Measurements from ENCODE around the gene TACR1.

DNA sequence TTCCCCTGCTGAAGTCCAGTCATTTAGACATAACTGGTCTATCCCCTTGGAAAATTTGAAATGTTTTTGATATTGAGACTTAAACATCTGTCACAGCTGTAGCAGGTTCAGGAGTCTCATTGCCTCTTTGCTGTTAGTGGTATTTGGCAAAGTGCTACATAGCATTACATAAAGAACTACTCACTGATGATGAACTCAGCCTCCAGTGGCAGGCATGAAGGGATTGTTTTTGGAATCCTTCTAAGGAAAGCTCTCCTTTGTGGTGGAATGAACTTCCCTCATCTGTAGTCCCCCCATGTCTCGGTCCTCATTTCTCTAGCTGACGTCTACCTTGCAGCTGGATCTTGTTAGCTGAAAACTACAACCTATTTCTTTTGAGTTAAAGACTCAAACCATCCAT, 111.6 kb downstream of the TACR1 start:
- TF ChIP-seq, protein P1, sequence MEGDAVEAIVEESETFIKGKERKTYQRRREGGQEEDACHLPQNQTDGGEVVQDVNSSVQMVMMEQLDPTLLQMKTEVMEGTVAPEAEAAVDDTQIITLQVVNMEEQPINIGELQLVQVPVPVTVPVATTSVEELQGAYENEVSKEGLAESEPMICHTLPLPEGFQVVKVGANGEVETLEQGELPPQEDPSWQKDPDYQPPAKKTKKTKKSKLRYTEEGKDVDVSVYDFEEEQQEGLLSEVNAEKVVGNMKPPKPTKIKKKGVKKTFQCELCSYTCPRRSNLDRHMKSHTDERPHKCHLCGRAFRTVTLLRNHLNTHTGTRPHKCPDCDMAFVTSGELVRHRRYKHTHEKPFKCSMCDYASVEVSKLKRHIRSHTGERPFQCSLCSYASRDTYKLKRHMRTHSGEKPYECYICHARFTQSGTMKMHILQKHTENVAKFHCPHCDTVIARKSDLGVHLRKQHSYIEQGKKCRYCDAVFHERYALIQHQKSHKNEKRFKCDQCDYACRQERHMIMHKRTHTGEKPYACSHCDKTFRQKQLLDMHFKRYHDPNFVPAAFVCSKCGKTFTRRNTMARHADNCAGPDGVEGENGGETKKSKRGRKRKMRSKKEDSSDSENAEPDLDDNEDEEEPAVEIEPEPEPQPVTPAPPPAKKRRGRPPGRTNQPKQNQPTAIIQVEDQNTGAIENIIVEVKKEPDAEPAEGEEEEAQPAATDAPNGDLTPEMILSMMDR (IDR thresholded peaks at IDR 0.05; ENCODE audit: poor library complexity, severe bottlenecking): no peak
- no peak for TF ChIP-seq EP300 (conservative IDR thresholded peaks at IDR 0.05; ENCODE audit: poor library complexity, severe bottlenecking)
- no peak for TF ChIP-seq EZH2 (IDR thresholded peaks at IDR 0.05; ENCODE audit: borderline replicate concordance, insufficient read depth, low read length, poor library complexity, severe bottlenecking)
- TF ChIP-seq POLR2AphosphoS5 (IDR thresholded peaks at IDR 0.05): no peak
- no peak for TF ChIP-seq MXI1 (conservative IDR thresholded peaks at IDR 0.05; ENCODE audit: poor library complexity, severe bottlenecking)
